Activated T-helper 1 cell treated with anti-CD3 and anti-CD28 coated beads, Interleukin-2, amount 50 U/mL, for 16 hours (primary cell): ENCODE results near the gene UBL3.

Source experiments
- DNase-seq, 2 donors: peaks; one replicate each; pipeline ENCODE4 v3.0.0-alpha.2; 2020; ENCODE audit warnings: low read depth in 1 of 2, low spot score in 1 of 2

UBL3 gene

GRCh38 chr13:29760544-29760943 lies 89.9 kb downstream of the UBL3 start:
- DNase-seq, result no peak

- peak in 1 of 2 donors; percentile 43 for DNase-seq
Measured at GRCh38 chr13:29758531-29759114, 91.8 kb downstream of the UBL3 start.

- no peak for DNase-seq
Measured at GRCh38 chr13:29756506-29756905, 93.9 kb downstream of the UBL3 start.

- peak in 1 of 2 donors; percentile 0 for DNase-seq
Measured at GRCh38 chr13:29754473-29754806, 96.0 kb downstream of the UBL3 start.

- no peak for DNase-seq
Measured at GRCh38 chr13:29753618-29754472, 96.6 kb downstream of the UBL3 start.

GRCh38 chr13:29752175-29752574 lies 98.2 kb downstream of the UBL3 start:
- DNase-seq, result no peak

GRCh38 chr13:29750183-29750530 lies 100.3 kb downstream of the UBL3 start:
- DNase-seq, result no peak

GRCh38 chr13:29749401-29750182 lies 100.8 kb downstream of the UBL3 start:
- no peak for DNase-seq

GRCh38 chr13:29748097-29748496 lies 102.3 kb downstream of the UBL3 start:
- DNase-seq, result no peak

GRCh38 chr13:29746148-29746677 lies 104.2 kb downstream of the UBL3 start:
- DNase-seq, result no peak

- no peak for DNase-seq
Measured at GRCh38 chr13:29745704-29746103, 104.7 kb downstream of the UBL3 start.

GRCh38 chr13:29743201-29743786 lies 107.1 kb downstream of the UBL3 start:
- no peak for DNase-seq

- DNase-seq, result no peak
Measured at GRCh38 chr13:29740961-29741360, 109.5 kb downstream of the UBL3 start.

- no peak for DNase-seq
Measured at GRCh38 chr13:29737061-29737460, 113.4 kb downstream of the UBL3 start.

- no peak for DNase-seq
Measured at GRCh38 chr13:29733147-29733611, 117.2 kb downstream of the UBL3 start.

- no peak for DNase-seq
Measured at GRCh38 chr13:29730253-29730652, 120.2 kb downstream of the UBL3 start.

- no peak for DNase-seq
Measured at GRCh38 chr13:29722415-29722814, 128.0 kb downstream of the UBL3 start.

GRCh38 chr13:29721766-29722165 lies 128.7 kb downstream of the UBL3 start:
- no peak for DNase-seq

- DNase-seq, result no peak
Measured at GRCh38 chr13:29718694-29719093, 131.7 kb downstream of the UBL3 start.

- no peak for DNase-seq
Measured at GRCh38 chr13:29716493-29716892, 133.9 kb downstream of the UBL3 start.
